Mesendoderm (in vitro differentiated cells): ENCODE data around the gene NCK2.

ENCODE experiments used
- DNase-seq: peaks from one replicate; pipeline ENCODE4 v3.0.0; 2013
- H2AK5ac ChIP-seq: 2 replicates; pipeline ENCODE4 v1.6.1; 2013; ENCODE audit warnings: low read length, inconsistent platforms
- H2BK120ac ChIP-seq: 2 replicates; pipeline ENCODE4 v1.6.1; 2013; ENCODE audit warnings: low read depth, mild to moderate bottlenecking, low read length, moderate library complexity, mixed read lengths
- H2BK15ac ChIP-seq: replicated peaks from 2 replicates; pipeline ENCODE4 v1.6.1; 2013; ENCODE audit warnings: low read depth, mild to moderate bottlenecking, moderate library complexity
- H2BK5ac ChIP-seq: 2 replicates; pipeline ENCODE4 v1.6.1; 2013; ENCODE audit warnings: low read length, inconsistent platforms
- H3K18ac ChIP-seq: 2 replicates; pipeline ENCODE4 v1.6.1; 2013; ENCODE audit warnings: mild to moderate bottlenecking, low read length, mixed read lengths
- H3K23ac ChIP-seq: one replicate; pipeline ENCODE4 v1.6.1; 2013; ENCODE audit warnings: low read length
- H3K27ac ChIP-seq: 2 replicates; pipeline ENCODE4 v1.5.1; 2013; ENCODE audit warnings: low read depth, mild to moderate bottlenecking, inconsistent platforms, low read length, moderate library complexity
- H3K27me3 ChIP-seq: 2 replicates; pipeline ENCODE4 v1.6.1; 2013; ENCODE audit warnings: low read length, control low read depth, mild to moderate bottlenecking, inconsistent platforms; ENCODE audit not compliant: insufficient read depth, poor library complexity
- H3K36me3 ChIP-seq: 2 replicates; pipeline ENCODE4 v1.6.1; 2013; ENCODE audit warnings: low read length, inconsistent platforms; ENCODE audit not compliant: control insufficient read depth, insufficient read depth
- H3K4ac ChIP-seq: one replicate; pipeline ENCODE4 v1.6.1; 2013; ENCODE audit warnings: low read depth, mild to moderate bottlenecking, low read length, moderate library complexity
- H3K4me1 ChIP-seq: 2 replicates; pipeline ENCODE4 v1.6.1; 2013; ENCODE audit warnings: low read depth, low read length, inconsistent platforms; ENCODE audit not compliant: control insufficient read depth
- H3K4me2 ChIP-seq: 2 replicates; pipeline ENCODE4 v1.6.1; 2013; ENCODE audit warnings: low read length
- H3K4me3 ChIP-seq: 2 replicates; pipeline ENCODE4 v1.5.1; 2013; ENCODE audit warnings: mild to moderate bottlenecking, low read length
- H3K56ac ChIP-seq: one replicate; pipeline ENCODE4 v1.6.1; 2013; ENCODE audit warnings: low read length
- H3K79me1 ChIP-seq: 2 replicates; pipeline ENCODE4 v1.6.1; 2013; ENCODE audit warnings: low read length, inconsistent platforms
- H3K79me2 ChIP-seq: 2 replicates; pipeline ENCODE4 v1.6.1; 2013; ENCODE audit warnings: mild to moderate bottlenecking, low read length; ENCODE audit not compliant: control insufficient read depth, insufficient read depth
- H3K9ac ChIP-seq: 2 replicates; pipeline ENCODE4 v1.6.1; 2013; ENCODE audit warnings: low read length, inconsistent platforms
- H4K5ac ChIP-seq: one replicate; pipeline ENCODE4 v1.6.1; 2013; ENCODE audit warnings: low read length
- H4K8ac ChIP-seq: one replicate; pipeline ENCODE4 v1.6.1; 2013; ENCODE audit warnings: low read depth, mild to moderate bottlenecking, control low read depth, low read length, moderate library complexity
- WGBS: extraction: QIAGEN DNeasy Blood & Tissue Kit; methylation state at CpG from one replicate; pipeline ENCODE4 v1.1.7; 2013; ENCODE audit warnings: low lambda C conversion rate, missing lambda C conversion rate; ENCODE audit not compliant: insufficient coverage; ENCODE audit errors: extremely low coverage; 5-methylcytosine and 5-hydroxymethylcytosine counted together

The NCK2 gene

GRCh38 chr2:105737980-105738657 is 6.6 kb upstream of the NCK2 start:
- Histone ChIP-seq H3K4me2 (no peak overlapping the region), H3K4ac (no peak overlapping the region), H3K56ac (no peak overlapping the region), H4K5ac (no peak overlapping the region), H3K27me3 (no peaks in the 10 kb centered on the region), H2BK5ac (no peak overlapping the region), H3K4me1 (no peaks in the 10 kb centered on the region), H4K8ac (no peak overlapping the region), H3K4me3 (no peak overlapping the region), H2BK120ac (no peak overlapping the region), H2BK15ac (no peak overlapping the region), H3K79me2 (no peaks in the 10 kb centered on the region), H3K79me1 (no peaks in the 10 kb centered on the region), H3K9ac (no peak overlapping the region), H2AK5ac (no peak overlapping the region), H3K18ac (no peak overlapping the region), H3K23ac (no peak overlapping the region), H3K27ac (no peak overlapping the region), H3K36me3 (no peaks in the 10 kb centered on the region)
- no peak for DNase-seq
- WGBS: no CpG with 5 or more reads among the region's 6 CpGs

DNA sequence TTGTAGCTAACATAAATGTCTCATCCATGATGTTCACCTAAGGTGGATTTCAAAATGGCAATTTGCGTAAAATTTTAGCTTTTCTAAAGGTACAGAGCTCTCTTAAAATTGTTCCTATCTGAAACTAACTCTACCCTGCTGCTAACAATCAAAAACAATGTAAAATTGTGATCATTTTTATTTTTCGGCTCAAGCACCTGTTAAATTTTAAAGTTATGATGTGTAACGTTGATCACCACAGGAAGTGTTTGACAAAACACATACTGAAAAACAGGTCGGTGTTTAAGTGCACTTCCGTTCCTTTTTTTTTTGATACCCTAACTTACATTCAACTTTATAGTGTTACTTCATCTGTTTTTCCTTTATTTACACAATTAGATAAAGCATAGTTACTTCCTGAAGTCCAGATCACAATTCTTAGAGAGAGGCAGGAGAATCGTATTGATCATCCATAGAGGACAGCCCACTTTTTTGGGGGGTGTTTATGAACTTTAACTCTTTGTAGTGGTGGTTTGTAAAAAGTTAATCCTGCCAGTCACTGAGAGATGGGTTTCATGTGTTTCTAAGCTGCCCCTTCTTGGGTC is 6.0 kb upstream of the NCK2 start:
- no peak overlapping the region for H3K56ac ChIP-seq
- H4K8ac ChIP-seq: no peak overlapping the region
- no peak overlapping the region for H3K18ac ChIP-seq
- H3K79me1 ChIP-seq: no peaks in the 10 kb centered on the region
- H3K9ac ChIP-seq: no peak overlapping the region
- no peak overlapping the region for H2BK5ac ChIP-seq
- no peak overlapping the region for H4K5ac ChIP-seq
- no peak overlapping the region for H3K4ac ChIP-seq
- H3K4me1 ChIP-seq: peaks cover under 1% of the 10 kb centered on the region
- H3K27ac ChIP-seq: no peak overlapping the region
- H3K79me2 ChIP-seq: no peaks in the 10 kb centered on the region
- no CpG with 5 or more reads among the region's 6 CpGs for WGBS
- no peak overlapping the region for H3K4me2 ChIP-seq
- no peak overlapping the region for H2AK5ac ChIP-seq
- no peak overlapping the region for H2BK120ac ChIP-seq
- H3K4me3 ChIP-seq: no peak overlapping the region
- no peak for DNase-seq
- H3K23ac ChIP-seq: no peak overlapping the region
- H3K27me3 ChIP-seq: no peaks in the 10 kb centered on the region
- H2BK15ac ChIP-seq: no peak overlapping the region
- no peaks in the 10 kb centered on the region for H3K36me3 ChIP-seq

- Histone ChIP-seq H2AK5ac (no peak overlapping the region), H3K27me3 (no peaks in the 10 kb centered on the region), H3K4ac (no peak overlapping the region), H3K4me1 (peaks cover 3% of the 10 kb centered on the region), H4K8ac (no peak overlapping the region), H3K27ac (no peak overlapping the region), H2BK15ac (no peak overlapping the region), H3K9ac (no peak overlapping the region), H2BK120ac (no peak overlapping the region), H3K79me1 (no peaks in the 10 kb centered on the region), H3K4me3 (no peak overlapping the region), H3K18ac (no peak overlapping the region), H3K56ac (no peak overlapping the region), H4K5ac (no peak overlapping the region), H2BK5ac (no peak overlapping the region), H3K79me2 (no peaks in the 10 kb centered on the region), H3K36me3 (no peaks in the 10 kb centered on the region), H3K23ac (no peak overlapping the region), H3K4me2 (no peak overlapping the region)
- no peak for DNase-seq
- WGBS: no CpG with 5 or more reads among the region's 8 CpGs
These were observed 5.3 kb upstream of the NCK2 start for GRCh38 chr2:105739426-105739825.

GRCh38 chr2:105739944-105740530 is 4.7 kb upstream of the NCK2 start:
- no peak overlapping the region for H2BK120ac ChIP-seq
- peaks cover 3% of the 10 kb centered on the region for H3K4me1 ChIP-seq
- H3K4me3 ChIP-seq: no peak overlapping the region
- H4K8ac ChIP-seq: no peak overlapping the region
- H3K18ac ChIP-seq: no peak overlapping the region
- no peaks in the 10 kb centered on the region for H3K36me3 ChIP-seq
- DNase-seq: no peak
- no peak overlapping the region for H3K4ac ChIP-seq
- H2BK15ac ChIP-seq: no peak overlapping the region
- no peaks in the 10 kb centered on the region for H3K27me3 ChIP-seq
- no peaks in the 10 kb centered on the region for H3K79me2 ChIP-seq
- no peak overlapping the region for H2BK5ac ChIP-seq
- H4K5ac ChIP-seq: no peak overlapping the region
- H3K23ac ChIP-seq: no peak overlapping the region
- H3K4me2 ChIP-seq: no peak overlapping the region
- H2AK5ac ChIP-seq: no peak overlapping the region
- no peak overlapping the region for H3K56ac ChIP-seq
- H3K27ac ChIP-seq: no peak overlapping the region
- no peaks in the 10 kb centered on the region for H3K79me1 ChIP-seq
- WGBS: no CpG with 5 or more reads among the region's 7 CpGs
- H3K9ac ChIP-seq: no peak overlapping the region

GRCh38 chr2:105741174-105741573 is 3.5 kb upstream of the NCK2 start:
- Histone ChIP-seq H3K36me3 (no peaks in the 10 kb centered on the region), H3K27me3 (no peaks in the 10 kb centered on the region), H2BK15ac (no peak overlapping the region), H3K4ac (no peak overlapping the region), H3K79me2 (peaks cover 9% of the 10 kb centered on the region), H3K18ac (no peak overlapping the region), H3K4me2 (no peak overlapping the region), H3K27ac (no peak overlapping the region), H3K4me3 (no peak overlapping the region), H2BK5ac (no peak overlapping the region), H3K4me1 (peaks cover 3% of the 10 kb centered on the region), H3K79me1 (peaks cover 5% of the 10 kb centered on the region), H2AK5ac (no peak overlapping the region), H4K5ac (no peak overlapping the region), H3K9ac (no peak overlapping the region), H3K56ac (no peak overlapping the region), H2BK120ac (no peak overlapping the region), H3K23ac (no peak overlapping the region), H4K8ac (no peak overlapping the region)
- no peak for DNase-seq
- no CpG with 5 or more reads among the region's 3 CpGs for WGBS
